NCI-H2107 treated with DMSO at 0.1 percent for 48 hours (cell line): ENCODE measurements around the gene LIN28A.

Source experiments
- DNase-seq: peaks from one replicate; lab custom pipeline; 2025; ENCODE audit not compliant: unreplicated experiment; lab: John Stamatoyannopoulos, UW

The LIN28A gene

DNA sequence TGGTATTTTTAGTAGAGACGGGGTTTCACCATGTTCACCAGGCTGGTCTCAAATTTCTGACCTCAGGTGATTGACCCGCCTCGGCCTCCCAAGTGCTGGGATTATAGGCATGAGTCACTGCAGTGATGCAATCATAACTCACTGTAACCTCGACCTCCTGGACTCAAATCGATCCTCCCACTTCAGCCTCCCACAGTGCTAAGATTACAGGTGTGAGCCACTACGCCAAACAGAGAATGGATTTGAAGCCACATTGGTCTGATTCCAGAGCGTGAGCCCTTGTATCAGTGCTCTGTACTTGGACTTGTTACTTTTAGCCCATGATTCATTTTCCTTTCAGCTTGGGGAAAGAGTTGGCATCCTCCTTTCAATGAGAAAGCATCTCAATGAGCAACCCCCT, 23.2 kb upstream of the LIN28A start:
- no peak for DNase-seq

DNA sequence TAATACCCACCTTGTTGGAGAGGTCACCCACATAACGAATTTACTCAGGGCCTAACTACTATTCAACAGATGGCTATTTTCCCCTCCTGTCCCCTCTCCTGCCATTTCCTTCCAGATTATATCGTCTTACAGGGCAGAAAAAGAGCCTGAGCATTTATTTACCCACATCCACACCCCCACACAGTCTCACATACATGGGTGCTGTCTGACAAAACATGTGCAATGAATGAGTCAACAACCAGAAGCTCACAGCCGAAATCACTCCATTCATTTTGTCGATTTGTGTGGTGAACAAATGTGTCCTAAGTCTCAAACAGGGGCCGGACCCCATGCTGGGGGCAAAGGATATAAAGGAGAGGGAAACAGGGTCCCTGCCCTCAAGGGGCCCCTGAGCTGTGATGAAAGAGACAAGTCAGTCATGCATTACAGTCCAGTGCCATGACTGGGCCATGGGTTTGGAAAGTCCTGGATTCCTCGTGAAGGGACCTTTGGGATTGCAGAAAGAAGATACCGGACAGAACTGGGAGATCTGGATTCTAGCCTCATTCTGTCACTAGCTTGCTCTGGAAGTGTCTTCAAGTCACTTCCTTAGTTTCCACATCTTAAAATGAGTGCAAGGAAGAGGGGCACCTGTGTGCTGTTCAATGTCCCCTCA, 21.7 kb upstream of the LIN28A start:
- no peak for DNase-seq

DNA sequence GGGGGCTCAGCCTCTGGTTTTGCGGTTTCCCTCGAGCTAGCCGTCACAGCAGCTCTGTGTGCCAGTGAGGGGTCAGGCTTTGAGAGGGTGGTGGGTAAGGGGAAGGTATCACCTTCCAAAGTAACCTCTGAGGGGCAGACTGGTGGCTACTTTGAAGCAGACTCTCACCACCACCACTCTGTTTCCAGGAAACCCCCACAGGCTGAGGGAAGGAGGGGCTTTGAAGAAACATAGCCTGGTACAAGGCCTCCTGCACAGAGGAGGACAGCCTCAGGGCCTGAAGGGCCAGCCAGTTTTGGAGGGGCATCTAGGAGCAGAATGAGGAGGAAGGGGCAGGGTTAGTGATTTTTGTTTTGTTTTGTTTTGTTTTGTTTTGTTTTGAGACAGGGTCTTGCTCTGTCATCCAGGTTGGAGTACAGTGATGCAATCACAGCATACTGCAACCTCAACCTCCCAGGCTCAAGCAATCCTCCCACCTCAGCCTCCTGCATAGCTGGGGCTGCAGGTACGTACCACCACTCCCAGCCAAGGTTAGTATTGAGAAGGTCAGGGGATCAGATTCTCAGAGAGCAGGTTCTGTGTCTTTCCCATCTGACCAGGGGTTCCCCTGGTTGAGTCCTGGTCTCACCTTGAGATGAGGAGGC, 20.9 kb upstream of the LIN28A start:
- no peak for DNase-seq

DNA sequence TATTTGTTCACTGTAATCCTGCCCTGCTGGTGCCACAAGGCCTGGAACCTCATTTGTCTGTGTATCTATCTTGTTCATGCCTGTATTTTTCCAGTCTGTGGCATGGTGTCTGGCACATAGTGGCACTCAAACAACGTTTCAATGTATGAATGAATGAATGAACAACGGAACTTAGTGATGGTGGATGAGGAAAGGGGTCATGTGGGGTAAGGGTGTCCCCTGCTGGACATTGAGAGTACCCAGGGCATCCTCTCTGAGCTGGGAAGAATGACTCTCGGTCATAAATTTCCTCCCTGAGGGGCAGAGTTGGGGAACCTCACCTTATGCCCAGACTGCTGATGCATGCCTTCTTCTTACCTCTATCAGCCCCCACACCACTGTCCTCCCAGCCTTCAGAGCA, 19.2 kb upstream of the LIN28A start:
- DNase-seq, result no peak

DNA sequence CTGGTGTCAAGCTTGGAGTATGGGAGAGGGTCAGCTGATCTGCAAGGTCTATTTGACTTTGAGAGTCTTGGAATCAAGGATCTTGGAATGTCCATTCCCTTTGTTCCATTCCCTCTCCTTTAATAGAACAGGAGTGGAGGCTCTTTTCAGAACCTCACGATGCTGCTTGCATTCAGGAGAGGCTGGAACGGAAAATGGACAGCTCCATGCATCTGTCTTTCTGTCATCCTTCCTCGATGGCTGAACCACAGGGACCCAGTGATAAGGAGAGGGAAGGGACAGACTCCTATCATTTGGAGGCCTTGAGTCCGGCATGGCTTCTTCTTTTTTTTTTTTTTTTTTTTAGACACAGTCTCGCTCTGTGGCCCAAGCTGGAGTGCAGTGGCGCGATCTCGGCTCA, 14.9 kb upstream of the LIN28A start:
- no peak for DNase-seq

DNA sequence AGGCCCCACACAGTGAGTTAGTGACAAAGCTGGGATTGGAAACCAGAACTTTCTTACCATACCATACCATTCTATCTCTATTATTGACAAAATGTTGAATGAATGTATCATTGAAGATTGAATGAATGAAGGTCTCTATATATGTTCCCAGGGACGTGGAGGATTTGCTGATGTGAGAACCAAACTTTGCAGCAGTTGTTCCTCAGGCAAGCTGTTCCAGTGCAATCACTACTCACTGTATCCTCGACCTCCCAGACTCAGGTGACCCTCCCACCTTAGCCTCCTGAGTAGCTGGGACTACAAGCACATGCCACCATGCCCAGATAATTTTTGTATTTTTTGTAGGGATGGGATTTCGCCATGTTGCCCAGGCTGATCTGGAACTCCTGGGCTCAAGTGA, 11.6 kb upstream of the LIN28A start:
- DNase-seq, result no peak

DNA sequence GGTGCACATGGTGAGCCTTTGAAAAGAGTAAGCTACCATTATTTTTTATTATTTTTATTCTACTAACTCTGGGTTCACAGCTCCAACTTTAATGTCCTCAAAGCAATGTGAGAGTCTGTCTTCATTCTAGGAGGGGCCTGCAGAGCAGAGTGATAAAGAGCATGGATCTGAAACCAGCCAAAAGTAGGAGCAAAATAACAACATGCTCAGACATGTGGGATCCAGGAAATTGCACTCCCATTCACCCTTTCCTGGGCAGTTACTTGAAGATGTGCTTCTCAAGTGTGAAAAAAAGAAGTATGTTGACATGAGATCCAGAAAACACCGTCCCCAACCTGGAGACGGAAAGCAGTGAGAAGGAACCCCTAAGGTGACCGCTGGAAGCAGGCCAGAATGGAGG, 8.7 kb upstream of the LIN28A start:
- DNase-seq, result no peak

DNA sequence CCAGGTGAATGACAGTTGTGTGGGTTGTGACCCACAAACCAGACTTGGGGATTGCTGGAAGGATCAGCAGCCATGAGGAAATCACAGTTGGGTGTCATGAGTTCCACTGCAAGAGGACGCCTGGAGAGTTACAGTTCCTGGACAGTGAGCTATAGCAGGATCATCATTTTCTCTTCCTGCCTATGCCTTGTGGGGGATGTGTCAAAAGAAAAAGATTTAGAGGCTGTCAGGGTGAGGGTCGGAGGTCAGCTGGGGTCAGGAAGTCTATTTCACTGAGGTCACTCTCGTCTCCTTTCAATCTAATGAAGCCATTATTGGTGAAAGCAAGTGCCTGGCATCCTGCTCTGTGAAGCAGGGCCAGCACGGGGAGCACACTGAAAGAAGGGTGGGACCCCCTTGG, 7.0 kb upstream of the LIN28A start:
- no peak for DNase-seq

DNA sequence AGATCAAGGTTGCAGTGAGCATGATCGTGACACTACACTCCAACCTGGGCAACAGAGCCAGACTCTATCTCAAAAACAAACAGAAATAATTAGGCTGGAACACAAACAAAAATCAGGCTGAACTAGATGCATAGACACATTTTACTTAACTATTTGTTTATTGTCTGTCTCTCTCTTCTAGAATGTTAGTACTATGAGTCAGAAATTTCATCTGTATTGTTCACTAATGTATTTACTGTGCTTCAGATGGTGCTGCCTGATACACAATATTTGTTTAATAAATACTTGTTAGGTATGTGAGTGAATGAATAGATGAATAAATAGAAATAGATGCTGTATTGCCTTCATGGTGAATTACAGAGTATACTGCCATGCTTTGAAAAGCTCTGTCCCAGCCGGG, 6.0 kb upstream of the LIN28A start:
- no peak for DNase-seq

DNA sequence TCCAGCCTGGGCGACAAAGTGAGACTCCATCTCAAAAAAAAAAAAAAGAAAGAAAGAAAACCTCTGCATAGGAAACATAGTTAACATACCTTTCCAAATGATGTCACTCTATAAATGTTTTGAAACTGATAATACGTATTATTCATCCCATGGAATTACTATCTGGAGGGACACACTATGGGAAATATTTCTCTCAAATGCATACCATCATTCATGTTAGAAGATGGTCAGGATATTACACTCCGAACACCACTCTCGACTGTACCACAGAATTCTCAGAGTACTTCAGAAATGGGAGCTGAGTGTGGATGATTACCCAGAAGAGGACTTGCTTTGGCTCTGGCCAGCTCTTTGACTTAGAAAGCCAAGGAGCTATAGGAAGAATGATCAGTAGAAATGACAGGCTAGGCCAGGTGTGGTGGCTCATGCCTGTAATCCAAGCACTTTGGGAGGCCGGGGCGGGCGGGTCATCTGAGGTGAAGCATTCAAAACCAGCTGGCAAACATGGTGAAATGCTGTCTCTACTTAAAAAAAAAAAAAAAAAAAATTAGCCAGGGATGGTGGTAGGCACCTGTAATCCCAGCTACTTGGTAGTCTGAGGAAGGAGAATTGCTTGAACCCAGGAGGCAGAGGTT, 5.2 kb upstream of the LIN28A start:
- no peak for DNase-seq

DNA sequence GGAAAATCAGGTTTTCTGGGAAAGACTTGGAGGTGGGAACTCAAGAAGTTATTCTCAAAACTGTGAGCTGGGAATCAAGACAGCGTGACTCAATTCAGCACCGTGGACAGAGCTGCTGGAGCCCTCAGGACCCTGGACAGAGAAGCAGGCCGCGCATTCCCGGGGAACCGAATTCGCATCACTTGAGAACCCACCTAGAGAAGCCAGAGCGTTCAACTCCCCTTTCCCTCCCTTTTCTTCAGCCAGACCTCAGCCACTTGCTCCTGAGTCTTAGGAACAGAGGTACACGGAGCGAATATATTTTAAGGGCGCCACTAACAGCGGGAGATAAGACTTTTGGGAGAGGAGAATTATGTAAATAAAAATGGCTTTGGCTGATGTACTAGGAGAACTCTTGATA, 2.0 kb upstream of the LIN28A start:
- DNase-seq, result no peak

DNA sequence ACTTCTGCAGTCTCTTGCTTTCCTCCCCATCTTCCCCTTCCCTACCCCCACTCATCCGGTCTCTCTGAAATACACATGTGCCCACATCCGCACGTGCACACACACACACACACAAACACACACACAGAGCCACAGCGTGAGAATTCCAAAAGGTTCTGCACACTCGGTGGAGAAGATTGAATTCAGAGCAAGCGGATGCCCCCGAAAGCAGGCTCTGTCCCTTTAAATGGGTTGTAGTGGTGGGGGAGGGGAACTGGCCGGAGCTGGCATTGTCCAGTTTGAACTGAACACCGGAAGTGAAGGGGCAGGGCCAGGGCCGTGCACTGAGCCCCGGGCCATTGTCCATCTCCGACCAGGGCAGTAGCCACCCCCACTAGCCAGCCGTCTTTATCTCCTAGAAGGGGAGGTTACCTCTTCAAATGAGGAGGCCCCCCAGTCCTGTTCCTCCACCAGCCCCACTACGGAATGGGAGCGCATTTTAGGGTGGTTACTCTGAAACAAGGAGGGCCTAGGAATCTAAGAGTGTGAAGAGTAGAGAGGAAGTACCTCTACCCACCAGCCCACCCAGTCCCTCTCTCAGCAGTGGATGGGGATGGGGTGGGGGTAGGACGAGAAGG, 1.3 kb upstream of the LIN28A start:
- DNase-seq, result no peak

DNA sequence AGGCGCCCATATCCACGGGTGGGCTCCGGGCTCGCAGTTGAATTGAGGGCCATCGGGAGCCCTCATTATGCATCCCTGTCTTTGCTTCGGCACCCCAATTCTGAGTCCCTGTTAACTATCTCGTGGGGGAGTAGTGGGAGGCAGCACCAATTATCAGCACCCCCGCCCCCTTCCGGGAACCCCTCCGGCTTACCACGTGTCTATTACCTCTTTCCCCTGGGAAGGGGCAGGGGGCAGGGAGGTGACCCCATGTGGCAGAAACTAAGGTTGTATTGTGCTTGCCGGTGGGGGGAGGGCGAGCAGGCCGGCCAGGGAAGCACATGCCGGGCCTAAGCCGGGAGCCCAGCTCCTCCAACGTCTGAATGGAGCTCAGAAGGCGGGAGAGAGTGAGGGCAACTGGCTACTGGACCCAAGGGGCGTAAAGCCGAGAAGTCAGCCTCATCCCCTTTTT, 1.0 kb downstream of the LIN28A start:
- DNase-seq, result no peak

DNA sequence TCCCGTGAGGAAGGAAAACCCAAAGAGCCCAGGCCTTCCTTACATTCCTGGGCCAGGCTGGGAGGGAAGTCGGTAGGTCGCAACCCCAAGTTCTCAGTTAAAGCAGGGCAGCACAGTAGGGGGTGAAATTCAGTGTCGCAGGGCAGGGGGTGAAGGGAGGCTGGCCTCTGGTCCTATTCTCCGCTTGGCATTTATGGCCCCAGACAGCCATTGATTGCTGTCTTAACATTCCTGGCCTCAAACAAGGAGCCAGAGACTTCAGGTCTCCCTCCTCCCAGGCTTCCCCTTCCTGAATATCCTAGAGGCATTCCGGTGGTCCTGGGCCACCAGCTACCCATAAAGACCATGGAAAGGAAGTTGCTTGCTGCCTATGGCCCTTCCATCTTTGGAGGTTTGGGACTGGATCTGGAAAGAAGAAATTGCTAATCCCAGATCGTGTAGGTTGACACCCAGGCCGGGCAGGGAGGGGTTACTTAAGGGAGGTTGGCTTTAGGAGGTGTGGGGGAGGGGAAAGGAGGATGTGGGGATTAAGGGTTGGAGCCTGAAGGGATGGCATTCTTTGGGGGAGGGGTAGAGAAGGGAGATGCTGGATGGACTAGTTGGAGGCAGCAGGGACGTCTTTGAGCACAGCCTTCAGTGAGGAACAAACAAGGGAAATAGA, 1.7 kb downstream of the LIN28A start:
- DNase-seq, result no peak

DNA sequence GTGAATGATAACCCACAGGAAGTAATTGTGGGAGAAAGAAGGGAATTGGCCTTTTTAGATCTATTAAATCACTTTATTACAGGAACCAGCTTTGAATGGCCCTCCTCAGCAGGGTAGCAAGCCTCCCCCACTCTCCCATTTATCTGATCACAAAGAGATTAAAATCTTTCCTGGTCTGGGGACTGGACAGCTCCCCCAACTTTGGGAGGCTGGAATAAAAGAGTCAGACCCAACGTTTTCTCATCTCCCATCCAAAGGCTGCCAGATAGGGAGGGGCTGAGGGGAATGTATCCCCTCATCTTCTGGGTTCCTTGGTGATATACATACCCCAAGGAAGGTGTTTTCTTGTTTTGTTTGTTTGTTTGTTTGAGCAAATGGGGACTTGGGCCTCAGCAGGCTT, 2.4 kb downstream of the LIN28A start:
- no peak for DNase-seq

DNA sequence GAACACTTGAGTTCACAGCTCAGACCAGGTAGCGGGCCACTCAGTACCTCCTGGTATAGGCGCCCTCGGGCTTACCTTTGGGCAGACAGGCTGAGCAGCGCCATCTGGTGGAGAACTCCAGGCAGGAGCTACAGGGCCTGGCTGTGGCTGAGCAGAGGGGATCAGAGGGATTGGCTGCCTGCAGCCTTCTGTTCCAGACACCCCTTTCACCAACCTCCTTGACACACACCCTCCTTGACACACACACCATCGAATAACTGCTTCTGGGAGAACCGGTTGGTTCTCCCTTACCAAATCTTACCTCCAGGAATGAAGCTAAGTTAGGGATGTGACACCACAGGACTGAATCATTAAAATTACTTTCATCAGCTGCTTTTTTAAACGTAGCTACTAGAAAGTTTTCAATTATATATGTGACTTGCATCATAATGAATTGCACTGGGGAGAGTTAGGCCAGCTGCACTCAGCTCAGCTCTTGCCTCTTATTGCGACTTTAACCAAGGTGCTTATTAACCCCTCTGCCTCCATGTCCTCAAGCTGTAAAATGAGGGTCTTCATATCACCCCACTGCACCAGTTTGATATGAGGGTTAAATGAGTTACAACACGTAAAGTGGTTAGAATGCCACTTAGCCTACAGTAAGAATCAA, 6.6 kb downstream of the LIN28A start:
- DNase-seq, result peak; percentile 76

DNA sequence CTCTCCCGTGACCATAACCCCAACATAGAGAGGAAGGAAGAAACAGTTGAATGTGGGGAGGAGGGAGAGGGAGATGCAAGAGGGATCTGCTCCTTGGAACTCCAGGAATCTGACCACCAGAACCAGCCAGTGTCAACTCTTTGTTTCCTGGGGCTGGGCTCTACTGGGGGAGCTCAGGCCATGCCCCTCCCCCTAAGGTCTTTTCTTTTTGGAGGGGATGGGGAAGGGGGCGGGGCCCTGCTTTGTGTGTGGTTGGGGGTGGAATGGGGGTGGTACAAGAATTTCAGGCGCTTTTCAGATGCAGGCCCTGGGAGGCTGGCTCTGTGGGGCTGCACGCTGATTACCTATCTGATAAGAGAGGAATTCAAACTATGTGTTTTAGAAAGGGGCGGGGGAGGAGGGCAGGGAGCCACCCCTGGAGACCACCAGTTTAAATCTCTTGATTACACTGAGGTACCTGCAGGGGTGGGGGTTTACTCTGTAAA, 8.3 kb downstream of the LIN28A start:
- DNase-seq, result no peak

DNA sequence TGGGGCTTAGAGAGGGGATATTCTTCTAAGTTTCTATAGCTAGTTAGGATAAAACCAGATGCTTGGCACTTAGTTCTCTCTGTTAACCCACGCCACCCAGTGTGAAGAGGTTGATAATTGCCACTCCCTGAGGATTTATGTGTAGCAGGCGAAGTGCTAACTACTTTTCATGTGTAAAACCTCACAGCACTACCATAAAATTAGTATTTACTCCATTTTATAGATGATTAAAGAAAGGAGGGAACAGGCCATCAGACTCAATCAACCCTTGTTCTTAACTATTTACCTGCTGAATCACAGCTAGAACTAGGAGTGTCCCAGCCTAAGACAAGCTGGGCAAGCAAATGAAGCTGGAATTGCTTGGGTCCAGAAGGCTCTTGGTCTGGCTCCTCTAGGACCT, 8.9 kb downstream of the LIN28A start:
- DNase-seq, result peak; percentile 34

DNA sequence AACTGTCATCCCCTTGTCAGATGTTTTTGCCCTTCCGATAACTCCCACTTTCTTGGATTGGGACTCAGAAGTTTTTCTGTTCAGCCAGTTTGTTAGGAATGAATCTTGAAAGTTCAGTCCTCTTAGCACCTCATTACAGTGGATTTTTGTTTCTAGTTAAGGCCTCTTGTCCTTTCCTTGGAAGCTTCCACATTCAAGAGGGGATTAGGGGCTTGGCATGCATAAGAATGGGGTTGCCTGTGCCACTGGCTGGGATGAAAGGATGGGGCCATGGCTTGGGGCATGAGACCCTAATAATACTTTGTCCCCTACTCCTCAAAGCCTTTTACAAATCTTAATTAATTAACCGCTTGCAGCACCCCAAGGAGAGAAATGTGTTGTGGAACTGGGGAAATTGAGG, 19.1 kb downstream of the LIN28A start:
- DNase-seq, result no peak

DNA sequence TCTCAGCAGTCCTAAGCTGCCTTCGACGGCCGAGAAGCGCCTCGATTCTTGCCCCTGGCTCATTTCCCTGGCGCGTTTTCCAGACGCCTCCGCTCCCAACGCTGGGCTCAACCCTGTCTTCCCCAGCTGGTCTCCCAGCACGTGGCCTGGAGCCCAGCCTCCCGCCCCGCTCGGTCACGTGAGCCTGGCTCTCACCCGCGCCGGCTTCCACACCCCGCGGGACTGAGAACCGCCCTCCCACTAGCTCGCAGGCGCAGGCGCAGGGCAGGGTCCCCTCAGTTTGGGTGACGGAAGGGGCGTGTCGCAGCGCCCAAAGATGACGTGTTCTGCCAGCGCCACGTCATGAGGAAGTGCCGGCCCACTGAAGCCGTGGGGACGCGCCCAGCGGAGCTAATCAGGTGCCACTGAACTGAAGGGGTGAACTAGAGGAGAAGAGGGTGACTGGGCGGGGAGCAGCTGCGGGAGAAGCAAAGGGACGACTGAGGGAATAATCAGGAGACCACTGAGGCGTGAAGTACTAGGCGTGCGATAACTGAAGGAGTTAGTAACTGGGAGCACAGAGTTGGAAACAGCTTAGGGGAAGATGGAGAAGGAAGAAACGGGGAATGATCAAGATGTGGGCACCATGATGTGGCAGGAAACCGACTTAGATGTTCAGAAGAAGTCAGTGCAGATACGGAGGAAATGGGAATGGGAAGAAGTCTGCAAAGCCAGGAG, 21.5 kb downstream of the LIN28A start, which contains the start of gene DHDDS:
TSS of gene DHDDS (plus strand) at position 343 of the 717 bp plus-strand sequence. CDS start 625 bp downstream, outside the sequence.
- DNase-seq, result peak; percentile 94
